ENCODE data around the gene KRT40. TPM values are rescaled to one million over a fixed set of nuclear protein-coding genes. Genes with fewer than 3 reads are reported as not detected.

KRT40 gene
- total and polyA plus RNA-seq, 2 experiments from 2014 or later: not detected

- Mint-ChIP-seq H3K9me3 (no peaks in the 10 kb centered on the region), H3K27ac (peak overlapping the region; percentile 5; the same call in 1 of the 2 replicates), H3K4me1 (peaks cover 31% of the 10 kb centered on the region), H3K4me3 (no peak overlapping the region), H3K27me3 (ENCODE audit: insufficient read depth, low read depth, poor library complexity) (no peaks in the 10 kb centered on the region), H3K36me3 (ENCODE audit: low read depth) (no peaks in the 10 kb centered on the region)
- H3K27me3 ChIP-seq (ENCODE audit: insufficient read depth): no peaks in the 10 kb centered on the region
- 0 out of 2 replicates have a peak overlapping the region, but pooled peaks have one; percentile 10 for H3K4me2 ChIP-seq
- no peak overlapping the region for H3K4me3 ChIP-seq
- no peaks in the 10 kb centered on the region for H3K79me2 ChIP-seq (replicated peaks; ENCODE audit: insufficient read depth)
- no peak for ATAC-seq
- DNase-seq (ENCODE audit: low spot score): no peak
- no peaks in the 10 kb centered on the region for H3K36me3 ChIP-seq (ENCODE audit: insufficient read depth)
- TF ChIP-seq, protein P1, sequence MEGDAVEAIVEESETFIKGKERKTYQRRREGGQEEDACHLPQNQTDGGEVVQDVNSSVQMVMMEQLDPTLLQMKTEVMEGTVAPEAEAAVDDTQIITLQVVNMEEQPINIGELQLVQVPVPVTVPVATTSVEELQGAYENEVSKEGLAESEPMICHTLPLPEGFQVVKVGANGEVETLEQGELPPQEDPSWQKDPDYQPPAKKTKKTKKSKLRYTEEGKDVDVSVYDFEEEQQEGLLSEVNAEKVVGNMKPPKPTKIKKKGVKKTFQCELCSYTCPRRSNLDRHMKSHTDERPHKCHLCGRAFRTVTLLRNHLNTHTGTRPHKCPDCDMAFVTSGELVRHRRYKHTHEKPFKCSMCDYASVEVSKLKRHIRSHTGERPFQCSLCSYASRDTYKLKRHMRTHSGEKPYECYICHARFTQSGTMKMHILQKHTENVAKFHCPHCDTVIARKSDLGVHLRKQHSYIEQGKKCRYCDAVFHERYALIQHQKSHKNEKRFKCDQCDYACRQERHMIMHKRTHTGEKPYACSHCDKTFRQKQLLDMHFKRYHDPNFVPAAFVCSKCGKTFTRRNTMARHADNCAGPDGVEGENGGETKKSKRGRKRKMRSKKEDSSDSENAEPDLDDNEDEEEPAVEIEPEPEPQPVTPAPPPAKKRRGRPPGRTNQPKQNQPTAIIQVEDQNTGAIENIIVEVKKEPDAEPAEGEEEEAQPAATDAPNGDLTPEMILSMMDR (conservative IDR thresholded peaks at IDR 0.05; ENCODE audit: low read depth in 2 of 2): no peak
- TF ChIP-seq NANOG (IDR thresholded peaks at IDR 0.05; ENCODE audit: borderline replicate concordance): peak; percentile 52; the same call in 1 of the 2 replicates
- H3F3A ChIP-seq (replicated peaks; ENCODE audit: low read depth): no peaks in the 10 kb centered on the region
- H3K9me2 ChIP-seq (ENCODE audit: insufficient read depth): peaks cover 3% of the 10 kb centered on the region
- peaks cover 23% of the 10 kb centered on the region for H3K4me1 ChIP-seq (ENCODE audit: insufficient read depth)
- H2AFZ ChIP-seq: no peak overlapping the region
- H4K20me1 ChIP-seq (replicated peaks; ENCODE audit: insufficient read depth): no peaks in the 10 kb centered on the region
- no peak overlapping the region for H3K27ac ChIP-seq (ENCODE audit: low read depth)
These were observed 27.5 kb downstream of the KRT40 start for GRCh38 chr17:40956401-40957254.

DNA sequence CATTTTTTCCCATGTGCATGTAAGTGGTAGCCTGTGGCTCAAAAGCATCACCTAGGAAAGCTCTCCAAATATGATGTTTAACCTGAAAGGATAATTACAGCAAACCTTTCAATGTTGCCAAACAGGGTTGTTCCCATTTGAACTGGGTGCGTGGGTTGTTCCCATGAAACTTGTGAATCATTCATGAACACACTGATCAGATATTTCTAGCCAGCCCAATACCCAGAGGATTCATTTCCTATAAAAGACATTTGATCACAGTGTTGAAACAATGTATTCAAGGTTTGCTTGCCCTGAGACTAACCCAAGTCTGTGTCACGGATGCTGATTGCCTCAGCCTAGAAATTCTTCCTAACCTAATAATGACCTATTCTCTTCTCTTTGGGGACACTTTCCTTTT, 30.2 kb downstream of the KRT40 start:
- Histone ChIP-seq H2AFZ (no peak overlapping the region), H3F3A (replicated peaks; ENCODE audit: low read depth) (no peaks in the 10 kb centered on the region), H3K4me2 (no peak overlapping the region), H3K4me1 (ENCODE audit: insufficient read depth) (peaks cover 12% of the 10 kb centered on the region), H4K20me1 (replicated peaks; ENCODE audit: insufficient read depth) (no peaks in the 10 kb centered on the region), H3K79me2 (replicated peaks; ENCODE audit: insufficient read depth) (no peaks in the 10 kb centered on the region), H3K27me3 (ENCODE audit: insufficient read depth) (no peaks in the 10 kb centered on the region), H3K9me2 (ENCODE audit: insufficient read depth) (peaks cover 7% of the 10 kb centered on the region), H3K36me3 (ENCODE audit: insufficient read depth) (no peaks in the 10 kb centered on the region), H3K4me3 (no peak overlapping the region), H3K27ac (ENCODE audit: low read depth) (no peak overlapping the region)
- ATAC-seq (no peak), DNase-seq (ENCODE audit: low spot score) (no peak)
- H3K27me3 Mint-ChIP-seq (ENCODE audit: insufficient read depth, low read depth, poor library complexity): peaks cover 2% of the 10 kb centered on the region
- no peaks in the 10 kb centered on the region for H3K36me3 Mint-ChIP-seq (ENCODE audit: low read depth)
- no peak overlapping the region for H3K27ac Mint-ChIP-seq
- H3K4me1 Mint-ChIP-seq: peaks cover 23% of the 10 kb centered on the region
- H3K9me3 Mint-ChIP-seq: no peaks in the 10 kb centered on the region; the same call in 2 of the 3 replicates
- no peak overlapping the region for H3K4me3 Mint-ChIP-seq
- TF ChIP-seq EZH2 (IDR thresholded peaks at IDR 0.05; ENCODE audit: low read depth, unreplicated experiment) (no peak), POLR2AphosphoS5 (IDR thresholded peaks at IDR 0.05; ENCODE audit: low read depth) (no peak), NANOG (IDR thresholded peaks at IDR 0.05; ENCODE audit: borderline replicate concordance) (no peak), EZH2phosphoT487 (IDR thresholded peaks at IDR 0.05; ENCODE audit: unreplicated experiment) (no peak), JUNB (IDR thresholded peaks at IDR 0.05; ENCODE audit: unreplicated experiment) (no peak), ZNF114 (CRISPR knock-in tag; IDR thresholded peaks at IDR 0.05) (no peak), STAT1 (IDR thresholded peaks at IDR 0.05; ENCODE audit: unreplicated experiment) (no peak)
- TF ChIP-seq, protein P1 (conservative IDR thresholded peaks at IDR 0.05; ENCODE audit: low read depth in 2 of 2): no peak
- TF ChIP-seq, protein P2, sequence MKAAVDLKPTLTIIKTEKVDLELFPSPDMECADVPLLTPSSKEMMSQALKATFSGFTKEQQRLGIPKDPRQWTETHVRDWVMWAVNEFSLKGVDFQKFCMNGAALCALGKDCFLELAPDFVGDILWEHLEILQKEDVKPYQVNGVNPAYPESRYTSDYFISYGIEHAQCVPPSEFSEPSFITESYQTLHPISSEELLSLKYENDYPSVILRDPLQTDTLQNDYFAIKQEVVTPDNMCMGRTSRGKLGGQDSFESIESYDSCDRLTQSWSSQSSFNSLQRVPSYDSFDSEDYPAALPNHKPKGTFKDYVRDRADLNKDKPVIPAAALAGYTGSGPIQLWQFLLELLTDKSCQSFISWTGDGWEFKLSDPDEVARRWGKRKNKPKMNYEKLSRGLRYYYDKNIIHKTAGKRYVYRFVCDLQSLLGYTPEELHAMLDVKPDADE (IDR thresholded peaks at IDR 0.05): no peak

All from GM23338 (cell line).